DMS53 treated with DMSO at 0.1 percent for 48 hours (cell line): ENCODE results near the gene MMP1.

ENCODE experiments used
- DNase-seq: peaks from one replicate; lab custom pipeline; 2025; ENCODE audit not compliant: unreplicated experiment; lab: John Stamatoyannopoulos, UW

The MMP1 gene

DNA sequence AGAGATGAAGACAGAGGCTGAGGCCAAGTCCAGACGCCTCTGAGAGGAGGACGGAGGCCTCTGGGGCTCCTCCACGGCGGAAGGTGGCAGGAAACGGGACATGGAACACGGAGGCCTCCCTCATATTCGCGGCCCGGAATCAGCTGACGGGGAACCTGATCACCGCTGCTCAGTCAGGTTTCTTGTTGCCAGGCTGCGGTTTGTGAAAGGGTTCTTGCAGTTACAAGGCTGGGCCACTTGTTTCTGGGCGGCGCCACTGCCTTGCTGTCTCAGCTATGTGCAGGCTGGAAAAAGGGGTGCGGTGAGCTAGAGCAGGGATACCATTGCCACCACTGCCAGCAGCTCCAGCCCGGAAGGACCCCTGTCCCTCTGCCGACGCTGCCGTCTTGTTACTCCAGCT, 10.0 kb upstream of the MMP1 start:
- peak; percentile 85 for DNase-seq

GRCh38 chr11:102806296-102806695, 8.3 kb upstream of the MMP1 start:
- no peak for DNase-seq

GRCh38 chr11:102802341-102802740, 4.4 kb upstream of the MMP1 start:
- DNase-seq: no peak

- no peak for DNase-seq
These were observed 2.8 kb upstream of the MMP1 start for GRCh38 chr11:102800767-102801166.

- no peak for DNase-seq
These were observed 1.9 kb upstream of the MMP1 start for GRCh38 chr11:102799681-102800340.

DNA sequence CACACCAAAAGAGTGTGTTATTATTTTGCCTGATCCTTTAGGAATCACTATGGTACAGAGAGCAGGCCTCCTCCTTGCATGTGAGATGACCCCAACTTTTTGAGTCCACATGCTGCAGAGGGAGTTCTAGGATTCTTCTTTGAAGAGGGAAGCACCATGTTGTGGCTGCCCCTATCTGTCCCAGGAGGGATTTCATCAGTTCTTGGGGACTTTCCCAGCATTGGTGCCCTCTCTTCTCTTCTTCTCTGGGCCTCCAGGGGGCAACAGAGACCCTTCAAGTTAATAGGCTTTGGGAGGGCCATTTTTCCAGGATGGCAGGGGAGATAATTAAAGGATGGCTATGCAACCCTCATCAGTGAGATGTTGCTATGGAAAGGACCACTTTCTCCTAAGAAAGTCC, 3.6 kb downstream of the MMP1 start:
- DNase-seq: no peak

DNA sequence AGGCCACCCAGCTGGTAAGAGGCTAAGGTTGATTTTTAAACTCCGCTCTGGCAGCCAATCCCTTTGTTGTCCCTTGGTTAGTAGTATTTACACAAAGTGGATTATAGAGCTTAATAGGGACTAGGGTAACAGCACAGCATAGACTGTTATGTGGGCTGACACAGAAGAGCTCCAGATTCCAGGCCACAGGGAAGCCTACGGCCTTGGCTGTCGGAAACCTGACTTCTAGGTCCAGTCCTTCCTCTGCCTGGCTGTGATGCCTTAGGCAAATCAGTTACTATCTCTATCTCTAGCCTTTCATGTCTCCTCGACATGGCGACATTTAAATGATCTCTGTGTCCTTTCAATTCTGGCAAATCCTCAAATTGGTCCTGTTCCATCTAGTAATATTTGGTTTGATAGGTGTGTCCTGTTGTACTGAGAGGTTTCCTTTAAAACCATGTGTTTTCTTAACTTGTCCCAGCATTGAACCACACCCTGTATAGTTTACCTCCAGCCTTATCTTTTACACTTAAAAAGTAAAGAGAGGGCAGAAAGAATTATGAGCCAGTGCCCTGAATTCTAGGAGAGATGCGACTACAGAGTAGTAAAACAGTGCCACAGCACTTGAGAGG, 4.2 kb downstream of the MMP1 start:
- DNase-seq: no peak

DNA sequence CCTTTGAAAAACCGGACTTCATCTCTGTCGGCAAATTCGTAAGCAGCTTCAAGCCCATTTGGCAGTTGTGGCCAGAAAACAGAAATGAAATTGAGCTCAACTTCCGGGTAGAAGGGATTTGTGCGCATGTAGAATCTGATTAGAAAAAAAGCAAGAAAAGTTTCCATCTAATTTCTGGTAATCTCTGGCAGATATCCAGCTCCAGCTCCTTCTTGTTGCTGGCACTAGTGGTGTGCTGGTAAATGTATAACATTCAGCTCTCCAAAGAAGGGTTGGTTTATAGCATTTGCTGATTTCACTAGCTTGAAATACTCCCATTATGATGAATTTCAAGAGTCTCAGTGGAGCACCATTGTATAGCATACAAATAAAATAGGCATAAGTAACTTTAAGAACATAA, 5.4 kb downstream of the MMP1 start:
- DNase-seq: no peak

- DNase-seq: no peak
These were observed 6.5 kb downstream of the MMP1 start for GRCh38 chr11:102791271-102792036.

DNA sequence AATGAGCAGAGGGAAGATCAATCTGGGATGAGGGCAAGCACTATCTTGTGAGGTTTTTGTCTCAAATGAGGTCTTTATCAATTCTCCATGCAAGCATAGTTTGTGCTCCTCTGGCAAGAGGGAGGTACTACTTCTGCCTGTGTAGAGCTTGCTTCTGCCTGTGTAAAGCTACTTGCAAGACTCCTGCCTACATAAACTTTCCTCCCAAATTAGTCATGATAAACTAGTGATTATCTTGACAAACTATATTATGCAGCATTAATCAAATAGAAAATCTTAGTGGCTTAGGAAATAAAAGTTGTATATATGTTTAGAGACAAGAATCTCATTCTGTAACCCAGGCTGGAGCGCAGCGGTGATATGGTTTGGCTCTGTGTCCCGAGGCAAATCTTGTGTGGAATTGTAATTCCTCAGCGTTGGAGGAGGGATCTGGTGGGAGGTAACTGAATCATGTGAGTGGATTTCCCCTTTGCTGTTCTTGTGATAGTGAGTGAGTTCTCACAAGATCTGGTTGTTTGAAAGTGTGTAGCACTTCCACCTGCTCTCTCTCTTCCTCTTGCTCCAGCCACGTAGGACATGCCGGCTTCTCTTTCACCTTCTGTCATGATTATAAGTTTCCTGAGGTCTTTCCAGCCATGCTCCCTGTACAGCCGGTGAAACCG, 9.5 kb downstream of the MMP1 start:
- no peak for DNase-seq

DNA sequence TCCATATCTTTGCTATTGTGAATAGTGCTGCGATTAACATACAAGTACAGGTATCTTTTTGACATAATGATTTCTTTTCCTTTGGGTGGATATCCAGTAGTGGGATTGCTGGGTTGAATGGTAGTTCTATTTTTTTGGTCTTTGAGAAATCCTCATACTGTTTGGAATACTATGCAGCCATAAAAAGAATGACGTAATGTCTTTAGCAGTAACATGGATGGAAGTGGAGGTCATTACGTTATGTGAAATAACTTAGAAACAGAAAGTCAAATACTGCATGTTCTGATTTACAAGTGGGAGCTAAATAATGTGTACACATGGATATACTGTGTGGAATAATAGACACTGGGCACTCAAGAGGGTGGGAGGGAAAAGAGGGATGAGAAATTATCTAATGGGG, 13.6 kb downstream of the MMP1 start:
- DNase-seq: no peak

GRCh38 chr11:102783720-102784119, 14.2 kb downstream of the MMP1 start:
- DNase-seq: no peak

GRCh38 chr11:102783016-102783415, 14.9 kb downstream of the MMP1 start:
- no peak for DNase-seq

DNA sequence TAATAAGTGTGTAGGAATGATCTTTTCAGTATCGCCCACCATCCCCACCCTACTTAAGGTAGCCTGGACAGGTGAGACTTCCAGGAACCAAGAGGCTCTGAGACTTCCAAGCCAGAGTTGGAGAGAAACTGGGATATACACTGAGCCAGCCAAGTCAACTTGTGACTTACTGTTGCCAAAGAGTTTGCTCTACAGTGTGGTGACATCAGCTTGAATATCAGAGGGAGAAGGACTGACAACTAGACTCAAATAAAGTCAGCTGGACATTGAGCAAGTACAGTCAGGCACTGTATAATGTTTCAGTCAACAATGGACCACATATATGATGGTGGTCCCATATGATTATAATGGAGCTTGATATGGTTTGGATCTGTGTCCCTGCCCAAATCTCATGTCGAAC, 16.3 kb downstream of the MMP1 start:
- DNase-seq: no peak

GRCh38 chr11:102780491-102780918, 17.5 kb downstream of the MMP1 start, which contains the start of gene MMP10:
TSS of gene MMP10 (minus strand) at chr11:102780628. CDS start at chr11:102780591, 37 bp downstream.
- peak; percentile 85 for DNase-seq

DNA sequence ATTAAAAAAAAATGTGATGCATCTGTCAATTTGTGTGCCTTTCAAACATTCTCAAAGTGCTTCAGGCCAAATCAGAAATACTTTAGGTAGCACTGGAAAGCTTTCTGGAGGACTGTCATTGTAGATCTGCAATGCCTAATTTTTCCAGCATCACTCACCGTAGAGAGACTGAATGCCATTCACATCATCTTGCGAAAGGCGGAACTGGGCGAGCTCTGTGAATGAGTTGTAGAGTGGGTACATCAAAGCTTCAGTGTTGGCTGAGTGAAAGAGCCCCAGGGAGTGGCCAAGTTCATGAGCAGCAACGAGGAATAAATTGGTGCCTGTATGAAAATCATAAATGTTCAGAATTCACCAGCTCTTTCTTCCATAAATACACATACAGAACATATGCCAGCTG, 21.5 kb downstream of the MMP1 start:
- no peak for DNase-seq

DNA sequence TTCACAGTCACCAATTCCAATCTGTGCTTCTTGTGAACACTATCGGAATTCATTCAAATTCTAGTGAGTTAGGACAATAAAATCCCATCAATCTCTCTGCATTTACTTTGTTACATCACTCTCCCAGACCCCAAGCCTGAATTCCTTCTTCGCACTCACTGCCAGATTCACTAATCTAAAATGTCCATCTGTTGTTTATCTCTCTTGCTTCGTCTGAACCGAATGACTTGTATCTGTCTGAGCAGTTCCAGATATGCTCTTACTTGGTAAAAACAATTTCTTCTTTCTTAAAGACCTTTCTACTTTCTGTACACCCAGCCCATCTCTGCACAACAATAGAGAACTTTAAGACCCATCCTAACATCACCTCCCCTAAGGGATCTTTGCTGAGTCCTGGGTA, 24.6 kb downstream of the MMP1 start:
- DNase-seq: no peak

DNA sequence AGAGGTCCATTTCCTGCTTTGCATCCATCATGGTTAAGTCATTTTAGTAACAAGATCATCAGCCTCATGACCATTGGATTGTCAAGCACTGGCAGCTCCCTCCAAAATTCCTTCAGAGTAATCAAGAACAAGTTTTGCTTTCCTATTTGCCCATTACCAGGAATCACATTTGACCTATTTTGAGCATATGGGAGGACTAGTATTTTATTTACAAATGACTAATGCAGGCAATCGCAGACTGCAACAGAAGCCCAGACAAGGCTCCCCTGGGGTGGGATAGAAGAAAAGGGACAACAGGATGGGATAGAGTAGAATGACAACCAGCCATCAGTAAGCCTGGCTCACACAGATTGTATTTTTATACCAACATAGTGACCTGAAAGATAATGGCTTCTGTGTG, 26.6 kb downstream of the MMP1 start:
- DNase-seq: no peak

DNA sequence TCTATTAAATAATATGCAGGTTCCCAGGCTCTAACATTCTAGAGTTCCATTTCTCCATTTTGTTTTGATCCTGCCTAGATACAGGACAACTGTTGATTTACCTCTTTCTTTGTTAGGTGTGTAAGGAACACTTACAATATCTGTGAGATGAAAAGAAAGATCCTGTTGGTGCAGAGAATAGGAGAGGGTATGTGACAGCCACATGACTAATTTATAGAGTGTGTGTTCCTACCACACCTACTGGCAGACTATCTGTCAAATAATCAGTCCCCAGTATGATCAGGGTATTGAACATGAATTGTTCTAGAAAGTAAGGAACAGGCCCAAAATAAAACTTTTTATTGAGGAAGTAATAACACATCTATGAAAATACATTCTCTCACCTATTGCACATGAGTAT, 27.8 kb downstream of the MMP1 start:
- DNase-seq: no peak

- no peak for DNase-seq
These were observed 30.2 kb downstream of the MMP1 start for GRCh38 chr11:102767800-102768199.

DNA sequence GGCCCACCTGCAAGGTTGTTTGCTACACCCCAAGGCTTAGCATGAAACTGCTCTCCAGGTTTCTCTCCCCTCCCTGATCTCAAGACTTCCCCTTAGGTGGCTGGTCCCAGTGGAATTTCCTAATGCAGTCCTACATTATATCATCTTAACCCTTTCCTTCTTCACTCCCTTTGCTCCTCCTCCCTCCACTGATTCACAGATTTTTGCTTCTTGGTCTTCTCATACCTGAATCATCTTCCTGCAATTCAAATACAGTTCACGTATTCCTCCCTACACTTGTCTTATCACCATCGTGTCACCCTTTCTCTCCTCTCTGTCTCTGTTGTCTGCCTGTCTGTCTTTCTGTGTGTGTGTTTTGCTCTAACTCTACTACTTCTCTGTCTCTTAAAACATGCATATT, 34.5 kb downstream of the MMP1 start:
- DNase-seq: no peak

DNA sequence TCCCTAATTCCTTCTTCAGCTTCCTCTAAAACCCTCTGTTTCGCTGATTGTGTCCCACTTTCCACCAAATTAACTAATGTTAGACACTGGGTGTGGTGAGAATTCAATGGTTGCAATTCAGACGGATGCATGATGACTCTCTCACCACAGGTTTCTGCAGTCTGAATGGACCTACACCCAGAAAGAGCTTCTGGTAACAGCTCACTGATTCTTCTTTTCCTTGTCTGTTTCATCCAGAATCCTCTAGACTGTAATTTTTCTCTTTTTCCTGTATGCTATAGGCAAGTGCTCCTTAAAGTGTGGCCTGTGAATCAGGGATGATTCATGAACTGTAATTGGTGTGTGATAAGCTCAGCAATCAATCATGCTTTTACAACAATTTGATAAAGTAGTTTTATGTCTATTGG, 35.6 kb downstream of the MMP1 start:
- DNase-seq: no peak
